Muscle of arm (tissue), 14 donors: ENCODE data around the gene OR4D1. TPM values are rescaled to one million over a fixed set of nuclear protein-coding genes. Genes with fewer than 3 reads are reported as not detected.
A peak's percentile ranks its signal among the peaks of the same experiment; 100 is the strongest.
"Not testable (repeated sequence)": the region's sequence is repeated elsewhere in the genome, so short reads cannot be mapped to it uniquely, and the experiment has no call there.

Experiments used
- DNase-seq: peaks from one replicate; pipeline ENCODE4 v3.0.0-alpha.2; 2013
- long read RNA-seq, 11 donors: transcript quantifications; one replicate each; lab custom pipeline, GENCODE V29; 2026
- polyA plus RNA-seq, 12 donors: library from polyadenylated mRNA; unstranded; fragments of 120-200 nt; gene quantifications; one replicate each; pipeline ENCODE4 v1.2.1, GENCODE V29; 2013; ENCODE audit not compliant: insufficient read length in 12 of 12

The OR4D1 gene
- polyA plus RNA-seq = under 1 TPM in 2 of 12 donors, not detected in 10; 0.04 TPM
- long read RNA-seq, donor 1 = 0 reads
- long read RNA-seq, donor 2 = 0 reads
- long read RNA-seq, donor 3 = 0 reads
- long read RNA-seq, donor 4 = 0 reads
- long read RNA-seq, donor 5 = 0 reads
- long read RNA-seq, donor 6 = 0 reads
- long read RNA-seq, donor 7 = 0 reads
- long read RNA-seq, donor 8 = 0 reads
- long read RNA-seq, donor 9 = 0 reads
- long read RNA-seq, donor 10 = 0 reads
- long read RNA-seq, donor 11 = 0 reads

DNA sequence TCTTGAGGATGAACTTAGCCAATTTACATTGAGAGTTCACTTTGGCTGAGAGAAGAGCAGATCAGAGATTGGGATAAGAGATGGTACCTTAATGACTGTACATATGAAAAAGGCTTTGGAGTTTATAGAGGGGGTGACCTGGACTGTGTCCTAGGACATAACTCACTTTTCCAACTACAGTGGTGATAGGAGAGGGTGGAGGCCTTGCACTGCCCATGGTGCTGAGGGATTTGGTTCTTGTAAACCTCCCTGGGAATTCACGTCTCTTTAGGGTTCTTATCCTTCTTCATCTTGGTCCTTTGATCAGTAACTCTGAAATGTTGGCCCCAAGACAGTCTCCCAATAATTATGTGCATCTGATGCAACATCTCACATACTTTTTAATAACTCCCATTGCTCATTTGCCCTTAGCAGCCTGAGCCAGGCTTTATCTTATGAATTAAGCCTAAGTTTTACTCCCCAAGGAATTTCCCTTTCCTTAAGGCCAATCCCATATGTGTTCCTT lies at the start of gene OR4D1:
Gene OR4D1 (plus strand): TSS at position 455 of the 505 bp plus-strand sequence. CDS start 6,770 bp downstream, outside the sequence.
- no peak for DNase-seq

DNA sequence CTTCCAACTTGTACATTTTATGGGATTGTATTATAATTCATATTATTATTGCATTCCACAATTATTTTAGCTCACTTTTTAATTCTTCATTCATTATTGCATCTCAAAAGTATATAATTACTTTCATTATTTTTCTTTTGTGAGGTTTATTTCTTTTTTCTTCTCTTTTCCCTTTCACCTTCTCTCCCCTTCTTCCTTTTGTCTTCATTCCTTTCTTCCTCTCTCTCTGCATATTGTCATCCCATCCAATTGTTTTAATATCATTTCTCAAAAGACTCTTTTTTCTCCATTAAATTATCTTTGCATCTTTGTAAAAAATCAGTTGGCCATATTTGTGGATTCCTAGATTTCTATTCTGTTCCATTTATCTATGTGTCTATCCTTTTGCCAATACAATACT lies 47.7 kb upstream of the OR4D1 start:
- DNase-seq = no peak

- DNase-seq = not testable (repeated sequence)
Measured at GRCh38 chr17:58101898-58102297, 46.3 kb upstream of the OR4D1 start.

- no peak for DNase-seq
Measured at GRCh38 chr17:58105093-58105492, 43.1 kb upstream of the OR4D1 start.

DNA sequence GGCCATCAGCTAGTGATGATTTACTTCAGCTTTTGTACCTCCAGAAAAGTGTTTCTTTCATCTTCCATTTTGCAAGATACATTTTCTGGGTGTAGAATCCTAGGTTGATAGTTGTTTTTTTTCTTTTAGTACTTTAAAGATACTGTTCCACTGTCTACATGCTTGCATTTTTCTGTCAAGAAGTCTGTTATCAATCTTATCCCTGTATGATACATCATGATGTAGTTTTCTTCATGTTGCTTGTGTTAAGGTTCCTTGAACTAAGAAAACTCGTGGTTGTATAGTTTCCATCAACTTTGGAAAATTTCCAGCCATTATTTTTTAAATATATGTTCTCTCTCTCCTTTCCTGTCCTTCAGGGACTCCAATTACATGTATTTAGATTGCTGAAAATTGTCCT lies 40.9 kb upstream of the OR4D1 start:
- no peak for DNase-seq

GRCh38 chr17:58109197-58109596 lies 39.0 kb upstream of the OR4D1 start:
- DNase-seq = no peak

- DNase-seq = no peak
Measured at GRCh38 chr17:58110012-58110411, 38.2 kb upstream of the OR4D1 start.

DNA sequence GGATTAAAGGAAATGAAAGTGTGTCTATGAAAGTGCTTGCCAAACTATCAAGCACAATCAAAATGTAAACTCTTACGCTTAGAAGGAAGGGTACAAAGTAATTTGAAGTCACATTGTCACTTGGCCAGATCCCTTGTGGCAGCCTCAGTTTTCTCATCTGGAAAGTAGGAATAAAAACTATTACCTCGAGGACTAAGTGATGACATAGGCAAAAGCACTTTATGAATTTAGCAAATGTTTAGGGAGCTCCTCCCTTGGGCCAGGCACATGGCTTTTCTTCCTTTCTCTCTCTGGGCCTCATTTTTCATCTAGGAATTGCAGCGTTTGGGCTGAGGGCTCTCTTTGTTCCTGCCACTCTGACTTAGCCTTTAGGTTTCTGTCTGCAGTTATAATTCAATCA lies 36.5 kb upstream of the OR4D1 start:
- DNase-seq = no peak

DNA sequence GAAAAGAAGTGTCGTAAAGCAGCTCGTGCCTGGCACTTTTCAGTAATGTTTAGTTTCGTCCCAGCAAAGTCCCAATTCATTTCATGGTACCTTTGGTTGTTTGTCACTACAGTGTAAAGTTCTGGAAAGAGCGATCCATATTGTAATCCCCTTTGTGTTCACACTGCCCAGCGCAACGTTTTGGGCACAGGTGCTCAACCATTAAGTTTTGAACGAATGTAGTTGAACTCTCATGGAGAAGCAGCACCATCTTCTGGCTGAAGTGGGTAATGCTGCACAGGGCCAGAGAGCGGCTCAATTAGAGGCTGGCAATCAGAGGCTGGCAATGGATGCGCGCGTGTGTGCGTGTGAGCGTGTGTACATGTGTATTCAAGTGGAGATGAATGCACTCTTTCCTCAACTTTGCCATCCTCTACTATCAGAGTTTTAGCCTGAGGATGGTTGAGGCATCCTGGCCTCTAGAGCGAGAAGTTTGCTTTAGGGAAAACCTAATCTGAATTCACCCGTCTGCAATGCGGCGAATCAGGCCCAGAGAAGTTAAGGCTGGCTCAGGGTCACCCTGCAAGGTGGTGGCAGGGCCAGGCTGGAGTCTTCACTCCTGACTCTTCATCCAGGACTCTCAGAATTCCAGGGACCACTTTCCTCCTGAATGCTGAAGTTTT lies 35.1 kb upstream of the OR4D1 start:
- peak; percentile 66 for DNase-seq

GRCh38 chr17:58113947-58114346 lies 34.2 kb upstream of the OR4D1 start:
- no peak for DNase-seq

GRCh38 chr17:58117382-58117781 lies 30.8 kb upstream of the OR4D1 start:
- no peak for DNase-seq

DNA sequence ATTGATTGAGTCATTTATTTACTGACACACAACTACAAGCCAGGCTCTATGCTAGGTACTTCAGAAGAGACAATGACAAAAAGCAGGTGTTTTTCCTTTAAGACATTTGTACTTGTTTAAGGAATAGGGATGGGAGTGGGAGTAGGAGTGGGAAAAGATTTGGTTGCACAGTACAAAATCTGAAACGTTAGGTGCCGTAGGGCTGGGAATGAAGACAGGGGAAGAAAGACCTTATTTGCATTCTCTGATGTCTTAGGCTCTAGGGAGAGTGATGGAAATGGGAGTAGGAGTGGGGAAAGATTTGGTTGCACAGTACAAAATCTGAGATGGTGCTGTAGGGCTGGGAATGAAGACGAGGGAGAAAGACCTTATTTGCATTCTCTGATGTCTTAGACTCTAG lies 28.7 kb upstream of the OR4D1 start:
- no peak for DNase-seq

- DNase-seq = peak; percentile 71
Measured at GRCh38 chr17:58120195-58120822, 27.9 kb upstream of the OR4D1 start.

- DNase-seq = no peak
Measured at GRCh38 chr17:58121925-58122324, 26.3 kb upstream of the OR4D1 start.

DNA sequence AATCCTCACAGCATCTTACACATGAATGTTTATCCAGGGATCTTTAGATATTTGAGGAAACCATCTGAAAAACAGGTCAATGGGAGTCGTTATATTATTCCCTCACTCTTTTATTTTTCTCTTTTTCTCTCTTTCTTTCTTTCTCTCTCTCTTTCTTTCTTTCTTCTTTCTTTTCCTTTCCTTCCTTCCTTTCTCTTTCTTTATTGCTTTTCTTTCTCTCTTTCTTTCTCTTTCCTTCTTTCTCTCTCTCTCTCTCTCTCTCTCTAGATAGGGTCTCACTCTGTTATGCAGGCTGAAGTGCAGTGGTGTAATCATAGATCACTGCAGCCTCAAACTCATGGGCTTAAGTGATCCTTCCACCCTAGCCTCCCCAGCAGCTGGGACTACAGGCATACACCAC lies 20.3 kb upstream of the OR4D1 start:
- no peak for DNase-seq

- DNase-seq = not testable (repeated sequence)
Measured at GRCh38 chr17:58132697-58133096, 15.5 kb upstream of the OR4D1 start.

GRCh38 chr17:58136669-58137279 lies 11.4 kb upstream of the OR4D1 start:
- DNase-seq = no peak

DNA sequence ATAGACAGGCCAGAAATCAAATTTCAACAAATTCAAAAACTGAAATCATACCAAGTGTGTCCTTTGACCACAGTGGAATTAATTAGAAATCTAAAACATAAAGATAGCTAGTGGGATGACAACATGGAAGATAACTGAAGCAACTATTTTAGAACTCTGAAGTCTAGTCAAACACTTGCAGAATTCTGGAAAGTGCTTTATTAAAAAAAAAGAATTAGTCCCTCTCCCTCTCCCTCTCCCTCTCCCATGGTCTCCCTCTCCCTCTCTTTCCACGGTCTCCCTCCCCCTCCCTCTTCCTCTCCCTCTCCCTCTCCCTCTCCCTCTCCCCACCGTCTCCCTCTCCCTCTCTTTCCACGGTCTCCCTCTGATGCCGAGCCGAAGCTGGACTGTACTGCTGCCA lies 6.7 kb upstream of the OR4D1 start:
- no peak for DNase-seq

DNA sequence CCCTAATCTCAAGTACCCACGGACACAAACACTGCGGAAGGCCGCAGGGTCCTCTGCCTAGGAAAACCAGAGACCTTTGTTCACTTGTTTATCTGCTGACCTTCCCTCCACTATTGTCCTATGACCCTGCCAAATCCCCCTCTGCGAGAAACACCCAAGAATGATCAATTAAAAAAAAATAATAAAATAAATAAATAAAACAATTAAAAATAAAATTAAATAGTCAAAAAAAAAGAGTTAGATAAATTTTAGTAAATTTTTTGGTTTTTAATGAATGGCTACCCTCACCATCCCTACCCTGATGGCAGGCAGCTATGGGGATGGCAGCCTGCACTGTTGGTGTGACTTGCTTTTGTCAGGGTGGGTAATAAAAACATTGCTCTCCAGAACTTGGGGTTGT lies 4.8 kb upstream of the OR4D1 start:
- DNase-seq = not testable (repeated sequence)

DNA sequence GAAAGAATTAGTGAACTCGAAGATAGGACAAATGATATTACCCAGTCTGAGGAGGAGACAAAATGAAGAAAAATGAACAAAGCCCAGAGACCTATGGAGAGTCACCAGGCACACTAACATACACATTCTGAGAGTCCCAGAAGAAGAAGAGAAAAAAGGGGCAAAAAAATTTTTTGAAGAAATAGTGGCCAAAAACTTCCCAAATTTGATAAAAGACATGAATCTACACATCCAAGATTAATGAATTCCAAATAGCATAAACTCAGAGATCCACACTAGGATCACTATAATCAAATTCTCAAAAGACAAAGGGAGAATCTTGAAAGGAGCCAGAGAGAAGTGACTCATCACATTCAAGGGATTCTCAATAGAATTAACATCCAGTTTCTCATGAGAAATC lies 3.4 kb upstream of the OR4D1 start:
- DNase-seq = no peak

- no peak for DNase-seq
Measured at GRCh38 chr17:58148609-58149008, 425 bp downstream of the OR4D1 start.

DNA sequence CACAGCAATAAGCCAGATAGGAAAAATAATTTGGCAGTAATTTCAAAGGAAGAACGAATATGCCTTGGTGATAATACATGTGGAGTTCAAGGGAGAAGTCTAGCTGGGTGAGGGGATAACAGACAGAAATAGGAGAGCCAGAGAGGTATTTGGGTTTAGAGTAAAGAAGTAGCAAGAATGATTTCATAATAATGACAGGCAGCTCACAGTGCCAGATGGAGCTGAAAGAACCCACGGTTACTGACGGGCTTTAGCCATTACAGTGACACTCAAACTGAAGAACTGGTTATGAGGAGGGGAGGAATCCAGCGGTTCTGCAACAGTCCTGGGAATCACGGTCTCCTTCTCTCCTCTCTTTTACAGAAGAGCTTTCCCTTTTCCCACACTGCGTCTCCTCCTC lies 2.2 kb downstream of the OR4D1 start:
- no peak for DNase-seq

- no peak for DNase-seq
Measured at GRCh38 chr17:58153046-58153445, 4.9 kb downstream of the OR4D1 start.
